Ramos (cell line): Measurements from ENCODE around the gene KSR2.
"Not testable (repeated sequence)": the region's sequence is repeated elsewhere in the genome, so short reads cannot be mapped to it uniquely, and the experiment has no call there.

Experiments
- in situ Hi-C: fragments of 300-500 bp; cut with MboI; formaldehyde crosslinking; loops from one replicate; pipeline ENCODE4 v1.14.3; 2022; ENCODE audit warnings: low sequenced_read_pairs; ENCODE audit not compliant: unreplicated experiment

Gene KSR2

DNA sequence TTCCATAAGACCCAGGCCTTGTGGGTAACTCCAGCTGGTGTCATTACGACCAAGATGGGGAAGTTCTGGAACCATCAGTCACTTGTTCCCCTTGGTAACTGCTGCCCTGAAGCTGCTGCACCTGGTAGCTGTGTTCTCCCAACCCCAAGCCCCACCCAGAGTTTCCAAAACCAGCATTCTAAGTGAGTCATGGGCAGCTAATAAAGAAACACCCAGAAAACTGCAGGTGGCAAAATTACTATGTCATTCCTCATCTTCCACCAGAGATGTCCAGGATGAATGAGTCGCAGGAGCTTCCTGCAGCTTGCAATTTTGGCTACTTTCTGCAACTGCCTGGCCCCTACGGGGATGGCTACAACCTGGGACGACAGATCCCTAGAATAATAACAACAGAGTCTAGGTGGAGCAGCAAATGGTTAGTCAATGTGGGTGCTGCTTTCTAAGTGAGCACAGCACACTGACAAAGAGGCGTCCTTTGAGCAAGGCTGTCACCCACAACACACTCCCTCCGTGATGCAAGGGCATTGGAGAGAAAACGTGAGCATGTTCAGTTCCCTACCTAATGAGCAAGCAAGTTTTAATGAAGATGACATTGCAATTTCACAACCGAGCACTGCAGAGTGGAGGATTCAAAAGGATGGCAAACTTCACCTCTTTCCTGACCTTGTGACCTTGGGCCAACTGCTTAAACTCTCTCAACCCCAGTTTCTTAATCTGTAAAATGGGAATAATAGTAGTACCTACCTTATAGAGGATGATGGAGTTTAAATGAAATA is 306.0 kb downstream of the KSR2 start:
- in situ Hi-C loops = no loop called here

DNA sequence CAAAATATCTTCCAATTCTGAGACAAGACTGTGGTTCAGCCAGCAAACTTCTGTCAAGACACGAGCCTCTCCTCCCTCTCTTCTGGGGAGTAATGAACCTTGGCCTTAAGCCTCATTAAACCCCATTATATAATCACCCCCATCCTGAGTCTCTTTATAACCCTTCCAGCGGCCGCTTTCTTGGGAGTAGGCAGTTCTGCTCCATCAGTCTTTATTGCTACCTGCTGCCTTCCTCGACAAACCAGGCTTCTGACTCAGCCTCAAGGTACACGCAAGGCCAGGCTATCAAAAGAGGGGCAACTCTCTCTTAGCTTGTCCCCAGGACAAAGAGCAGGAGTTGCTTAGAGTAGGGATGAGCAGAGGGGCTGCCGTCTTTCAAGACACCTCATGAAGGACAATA is 306.6 kb downstream of the KSR2 start:
- in situ Hi-C loops = no loop called here

- in situ Hi-C loops = no loop called here
Measured at GRCh38 chr12:117661471-117661870, 307.3 kb downstream of the KSR2 start.

- in situ Hi-C loops = no loop called here
Measured at GRCh38 chr12:117660896-117661295, 307.9 kb downstream of the KSR2 start.

- in situ Hi-C loops = no loop called here
Measured at GRCh38 chr12:117658226-117658625, 310.6 kb downstream of the KSR2 start.

DNA sequence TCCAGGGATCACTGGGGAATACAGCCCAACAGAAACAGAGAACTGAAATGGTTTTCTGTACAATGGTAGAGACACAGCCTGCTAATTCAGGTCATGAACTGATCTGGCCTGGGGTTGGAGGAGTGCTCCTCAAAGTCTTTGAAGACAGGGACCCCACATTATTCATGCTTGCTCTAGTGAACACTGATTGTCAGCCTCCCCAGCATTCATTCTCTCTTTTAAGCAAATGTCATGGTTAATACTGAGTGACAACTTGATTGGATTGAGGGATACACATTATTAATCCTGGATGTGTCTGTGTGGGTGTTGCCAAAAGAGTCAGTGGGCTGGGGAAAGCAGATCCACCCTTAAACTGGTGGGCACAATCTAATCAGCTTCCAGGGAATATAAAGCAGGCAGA is 319.0 kb downstream of the KSR2 start:
- in situ Hi-C loops = no loop called here

GRCh38 chr12:117646520-117646919 is 322.3 kb downstream of the KSR2 start:
- in situ Hi-C loops = no loop called here

DNA sequence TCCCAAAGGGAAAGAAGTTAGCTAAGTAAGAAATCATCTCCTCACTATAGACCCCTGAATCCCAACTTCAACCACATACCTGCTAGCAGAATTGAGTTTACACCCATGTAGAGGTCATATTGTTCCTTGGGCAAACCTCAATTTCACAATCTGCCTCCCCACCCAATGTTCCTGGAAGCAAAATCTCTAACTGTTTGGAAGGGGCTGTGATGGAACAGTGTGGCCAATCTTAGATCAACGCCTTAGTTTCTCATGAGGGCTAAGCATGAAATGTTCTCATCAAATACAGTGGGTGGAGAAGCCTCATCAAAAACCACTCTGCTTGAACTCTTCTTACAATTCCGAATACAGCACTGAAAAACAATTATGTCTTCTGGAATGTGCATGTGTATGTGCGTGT is 323.3 kb downstream of the KSR2 start:
- in situ Hi-C loops = no loop called here

DNA sequence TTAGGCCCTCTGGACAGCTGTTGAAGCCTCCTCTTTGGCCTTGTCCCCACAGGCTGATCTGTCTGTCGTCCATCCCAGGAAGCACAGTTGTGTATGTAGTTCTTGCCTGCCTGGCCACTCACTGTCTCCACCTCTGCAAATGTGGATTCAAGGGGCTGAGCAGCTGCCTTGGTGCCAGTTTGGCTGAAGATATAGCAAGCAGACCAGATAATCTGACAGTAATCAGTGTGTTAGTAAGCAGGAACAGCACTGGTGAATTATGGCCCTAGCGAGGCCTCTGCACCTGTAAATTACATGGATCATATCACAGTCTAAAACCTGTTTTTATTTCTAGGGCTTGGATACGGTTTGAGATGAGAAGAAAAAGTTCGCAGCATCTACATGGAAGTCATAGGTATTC is 324.8 kb downstream of the KSR2 start:
- in situ Hi-C loops = no loop called here

- in situ Hi-C loops = no loop called here
Measured at GRCh38 chr12:117641885-117642284, 326.9 kb downstream of the KSR2 start.

- in situ Hi-C loops = no loop called here
Measured at GRCh38 chr12:117640511-117640910, 328.3 kb downstream of the KSR2 start.

GRCh38 chr12:117629454-117629853 is 339.3 kb downstream of the KSR2 start:
- in situ Hi-C loops = no loop called here

DNA sequence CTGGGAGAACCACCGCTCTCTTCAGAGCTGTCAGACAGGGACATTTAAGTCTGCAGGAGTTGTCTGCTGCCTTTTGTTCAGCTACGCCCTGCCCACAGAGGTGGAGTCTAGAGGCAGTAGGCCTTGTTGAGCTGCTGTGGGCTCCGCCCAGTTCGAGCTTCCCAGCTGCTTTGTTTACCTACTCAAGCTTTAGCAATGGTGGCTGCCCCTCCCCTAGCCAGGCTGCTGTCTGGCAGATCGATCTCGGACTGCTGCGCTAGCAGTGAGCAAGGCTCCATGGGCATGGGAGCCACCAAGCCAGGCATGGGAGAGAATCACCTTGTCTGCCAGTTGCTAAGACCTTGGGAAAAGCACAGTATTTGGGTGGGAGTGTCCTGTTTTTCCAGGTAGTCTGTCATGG is 340.1 kb downstream of the KSR2 start:
- in situ Hi-C loops = not testable (repeated sequence)

DNA sequence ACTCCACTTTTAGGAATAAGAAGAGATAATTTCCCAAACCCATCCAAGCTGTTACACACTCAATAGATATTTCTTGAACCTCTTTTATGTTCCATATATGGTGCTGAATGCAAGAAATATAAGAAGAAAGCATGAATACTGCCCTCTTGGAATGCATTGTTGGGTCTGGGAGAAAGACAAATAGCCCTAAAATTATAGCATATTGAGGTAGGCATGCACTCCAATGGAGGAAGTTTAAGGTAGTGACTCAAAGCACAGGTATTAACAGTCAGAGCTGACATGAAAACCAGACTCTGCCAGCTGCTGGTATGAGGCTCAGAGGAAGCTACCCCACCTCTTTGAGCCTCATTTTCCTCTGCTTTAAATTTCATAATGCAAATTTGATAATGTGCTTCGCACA is 346.0 kb downstream of the KSR2 start:
- in situ Hi-C loops = no loop called here

DNA sequence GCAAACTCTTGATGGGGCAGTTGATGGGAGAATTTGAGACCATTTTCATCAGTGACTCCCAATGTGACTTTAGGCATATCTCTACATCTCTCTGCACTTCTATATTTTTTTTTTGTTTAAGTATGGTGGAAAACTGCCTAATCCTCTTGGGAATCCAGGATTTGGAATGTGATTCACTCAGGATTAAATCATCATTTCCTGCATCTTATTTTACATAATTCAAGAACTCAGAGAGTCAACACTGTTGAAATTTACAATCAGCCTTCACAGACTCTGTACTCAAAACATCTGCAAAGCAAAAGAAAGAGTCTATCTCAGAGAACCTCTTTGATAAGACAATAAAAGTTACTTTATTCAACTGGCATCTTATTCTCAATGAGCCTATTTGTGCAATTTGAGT is 346.7 kb downstream of the KSR2 start:
- in situ Hi-C loops = no loop called here

- in situ Hi-C loops = no loop called here
Measured at GRCh38 chr12:117607778-117608177, 361.0 kb downstream of the KSR2 start.

DNA sequence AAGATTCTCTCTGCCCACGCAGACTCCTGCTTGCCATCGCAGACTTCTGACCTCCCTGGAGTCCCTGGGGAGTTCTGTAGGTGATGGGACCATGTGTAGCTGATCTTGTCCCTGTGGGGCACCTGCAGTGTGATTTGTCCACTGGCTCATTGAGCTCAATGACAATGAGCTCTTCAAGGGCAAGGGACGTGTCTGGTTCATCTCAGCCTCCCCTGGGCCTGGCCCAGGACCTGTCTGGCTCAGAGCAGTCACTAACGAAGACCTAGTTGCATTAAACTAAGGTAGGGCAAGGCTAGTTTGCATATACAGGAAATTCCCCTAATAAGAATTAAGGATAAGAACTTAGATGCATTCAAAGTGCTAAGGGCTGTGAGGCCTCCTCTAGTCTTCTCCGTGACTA is 361.8 kb downstream of the KSR2 start:
- in situ Hi-C loops = no loop called here

DNA sequence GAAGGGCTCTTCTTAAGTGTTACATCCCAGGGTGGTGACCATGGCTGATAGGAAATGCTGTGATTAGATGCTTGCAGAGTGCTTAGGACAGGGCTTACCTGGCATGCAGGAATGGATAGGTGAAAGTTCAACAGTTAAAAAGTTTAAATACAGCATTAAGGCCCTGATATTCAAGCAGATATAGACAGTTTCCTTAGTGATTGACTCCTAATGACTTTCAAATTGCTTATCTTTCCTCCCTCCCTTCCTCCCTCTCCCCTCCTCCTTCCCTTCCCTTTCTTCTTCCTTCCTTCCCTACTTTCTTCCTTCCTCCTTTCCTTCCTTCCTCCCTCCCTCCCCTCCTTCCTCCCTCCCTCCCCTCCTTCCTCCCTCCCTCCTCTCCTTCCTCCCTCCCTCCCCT is 362.8 kb downstream of the KSR2 start:
- in situ Hi-C loops = no loop called here

DNA sequence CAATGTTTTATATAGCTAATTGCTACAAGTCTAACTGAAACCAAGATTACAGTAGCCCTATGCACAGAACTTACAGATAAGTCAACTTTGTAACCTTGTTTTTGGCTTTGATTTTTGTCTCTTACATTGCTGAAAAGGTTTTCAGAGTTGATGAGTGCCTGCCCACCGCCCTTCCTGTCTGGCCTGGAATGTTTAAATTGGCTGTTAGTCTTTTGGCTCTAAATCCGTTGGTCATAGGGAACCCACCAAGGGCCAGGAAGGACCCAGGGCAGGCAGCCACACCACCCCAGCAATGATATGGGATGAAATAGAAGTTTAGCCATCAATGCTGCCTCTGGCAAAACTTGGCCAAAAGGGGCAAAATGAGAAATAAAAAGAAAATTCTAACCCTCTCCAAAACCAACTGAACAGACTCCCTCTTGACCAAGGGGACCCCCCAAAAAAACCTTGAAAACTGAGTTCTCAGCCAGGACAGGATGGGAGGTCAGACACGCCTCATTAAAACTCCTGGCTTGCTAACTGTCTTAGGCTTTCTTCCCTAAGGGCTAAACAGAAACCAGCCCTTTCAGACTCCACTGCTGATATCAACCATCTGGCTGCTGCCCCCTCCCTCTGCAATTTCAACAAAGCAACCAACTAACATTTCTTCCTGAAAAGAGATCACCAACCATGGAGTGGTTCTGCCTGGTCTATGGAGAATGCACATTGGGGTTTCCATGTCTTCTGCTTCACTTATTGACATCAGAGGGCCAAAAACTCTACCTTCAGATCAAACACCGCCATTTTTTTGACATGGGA is 365.3 kb downstream of the KSR2 start:
- in situ Hi-C loops = no loop called here

DNA sequence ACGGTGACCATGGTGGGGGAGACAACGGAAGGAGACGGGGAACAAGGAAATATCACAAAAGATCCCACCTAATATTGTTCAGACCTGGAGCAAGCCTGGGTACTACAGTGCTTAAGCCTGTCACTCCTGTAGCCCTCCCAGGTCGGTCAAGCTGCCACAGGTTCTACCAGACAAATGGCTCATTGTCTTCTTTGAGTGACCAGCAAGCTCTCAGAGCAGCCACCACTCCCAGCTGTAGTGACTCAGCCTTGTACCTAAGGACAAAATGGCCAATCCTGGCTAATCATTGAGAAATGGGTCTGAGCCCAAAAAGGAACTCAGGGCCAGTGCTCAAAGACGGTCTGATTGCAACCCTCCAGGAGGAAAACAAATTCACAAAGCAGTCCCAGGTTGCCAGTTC is 368.9 kb downstream of the KSR2 start:
- in situ Hi-C loops = no loop called here

GRCh38 chr12:117596968-117597367 is 371.8 kb downstream of the KSR2 start:
- in situ Hi-C loops = no loop called here

GRCh38 chr12:117595751-117596150 is 373.0 kb downstream of the KSR2 start:
- in situ Hi-C loops = no loop called here
